SHP77 (cell line): ENCODE measurements around the gene LGALS8.
"Not testable (repeated sequence)": the region's sequence is repeated elsewhere in the genome, so short reads cannot be mapped to it uniquely, and the experiment has no call there.

Source experiments
- DNase-seq, 2 experiments: peaks; one replicate each; lab custom pipeline; 2025; lab: John Stamatoyannopoulos, UW

The LGALS8 gene

DNA sequence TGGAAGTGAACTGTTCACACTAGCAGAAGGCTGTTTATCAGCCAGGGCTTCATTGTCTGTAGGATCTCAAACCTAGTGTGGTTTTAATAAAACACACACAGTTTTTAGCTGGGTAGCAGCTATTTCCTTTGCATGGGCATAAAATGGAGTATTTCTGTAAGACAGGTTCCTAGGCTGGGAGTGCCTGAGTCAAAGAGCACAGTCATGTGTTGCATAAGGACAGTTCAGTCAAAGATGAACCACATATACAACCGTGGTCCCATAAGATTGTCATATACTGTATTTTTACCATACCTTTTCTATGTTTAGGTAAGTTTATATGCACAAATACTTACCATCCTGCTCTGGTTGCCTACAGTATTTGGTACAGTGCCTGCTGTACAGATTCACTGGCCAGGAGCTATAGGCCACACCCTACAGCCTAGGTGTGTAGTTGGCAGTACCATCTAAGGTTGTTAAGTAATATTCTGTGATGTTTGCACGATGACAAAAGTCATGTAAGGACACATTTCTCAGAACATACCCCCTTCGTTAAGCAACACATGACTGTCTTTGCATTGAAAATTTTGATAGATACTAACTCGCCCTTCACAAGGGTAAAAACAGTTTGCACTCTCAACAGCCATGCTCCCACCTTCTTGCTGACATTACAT lies 17.2 kb downstream of the LGALS8 start:
- DNase-seq: no peak

DNA sequence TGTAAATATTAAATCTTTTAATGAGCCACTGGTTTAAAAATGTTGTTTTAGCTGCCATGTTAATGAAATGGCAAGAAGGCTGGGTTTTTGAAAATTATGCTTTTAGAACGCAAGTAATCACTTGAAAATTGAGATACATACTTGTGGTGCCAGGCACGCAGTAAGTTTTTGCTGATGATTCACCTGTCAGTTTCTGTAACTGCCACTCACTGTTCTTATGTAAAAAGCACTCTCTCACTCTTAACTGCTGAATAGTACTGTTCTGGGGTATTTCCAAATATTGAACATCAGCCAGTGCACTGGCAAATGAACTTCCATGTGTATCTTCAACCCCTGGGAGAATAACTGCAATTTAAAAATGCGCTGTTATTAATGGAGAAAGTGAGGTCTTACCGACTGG lies 17.9 kb downstream of the LGALS8 start:
- no peak for DNase-seq

GRCh38 chr1:236543065-236543669 lies 19.4 kb downstream of the LGALS8 start:
- no peak for DNase-seq

- no peak for DNase-seq
Measured at GRCh38 chr1:236545621-236546169, 21.9 kb downstream of the LGALS8 start.

GRCh38 chr1:236548452-236548851 lies 24.7 kb downstream of the LGALS8 start:
- DNase-seq: no peak

DNA sequence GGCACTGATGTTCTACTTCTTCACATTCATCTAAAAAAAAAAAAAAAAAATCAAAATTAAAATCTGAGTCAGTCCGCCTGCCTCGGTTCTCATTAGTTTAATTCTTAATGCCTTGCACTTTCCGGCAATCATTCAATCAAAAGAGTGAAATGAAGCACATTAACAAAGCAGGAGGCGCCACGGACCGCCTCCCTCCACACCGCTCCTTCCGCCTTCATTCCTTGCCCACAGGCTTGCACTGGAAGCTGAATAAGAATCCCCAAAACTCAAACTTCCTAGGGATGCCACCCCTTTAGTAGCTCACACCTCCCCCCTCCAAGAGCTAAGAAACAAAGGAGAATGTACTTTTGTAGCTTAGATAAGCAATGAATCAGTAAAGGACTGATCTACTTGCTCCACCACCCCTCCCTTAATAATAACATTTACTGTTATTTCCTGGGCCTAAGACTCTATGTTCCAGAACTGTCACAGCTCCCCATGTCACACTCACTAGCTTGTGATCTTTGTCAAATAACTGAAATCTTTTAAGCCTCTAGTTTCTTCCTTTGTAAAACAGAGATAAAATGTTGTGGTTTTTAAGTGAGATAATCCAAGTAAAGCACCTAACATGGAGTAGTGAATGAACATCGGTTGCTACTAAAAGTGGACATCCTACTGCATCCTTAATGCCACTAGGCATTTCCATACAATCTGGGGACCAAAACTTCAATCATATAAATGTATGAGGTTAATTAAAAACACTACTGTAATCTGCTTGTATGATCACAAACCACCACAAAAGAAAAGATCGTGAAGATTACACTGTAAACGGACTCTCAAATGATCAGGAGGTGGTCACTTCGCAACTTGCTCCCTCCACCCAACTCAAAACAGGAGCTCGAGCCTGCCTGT lies 27.4 kb downstream of the LGALS8 start:
- DNase-seq: no peak

- DNase-seq: no peak
Measured at GRCh38 chr1:236552096-236552495, 28.3 kb downstream of the LGALS8 start.

GRCh38 chr1:236552901-236553300 lies 29.1 kb downstream of the LGALS8 start:
- DNase-seq: no peak

GRCh38 chr1:236553370-236553769 lies 29.6 kb downstream of the LGALS8 start:
- DNase-seq: no peak

DNA sequence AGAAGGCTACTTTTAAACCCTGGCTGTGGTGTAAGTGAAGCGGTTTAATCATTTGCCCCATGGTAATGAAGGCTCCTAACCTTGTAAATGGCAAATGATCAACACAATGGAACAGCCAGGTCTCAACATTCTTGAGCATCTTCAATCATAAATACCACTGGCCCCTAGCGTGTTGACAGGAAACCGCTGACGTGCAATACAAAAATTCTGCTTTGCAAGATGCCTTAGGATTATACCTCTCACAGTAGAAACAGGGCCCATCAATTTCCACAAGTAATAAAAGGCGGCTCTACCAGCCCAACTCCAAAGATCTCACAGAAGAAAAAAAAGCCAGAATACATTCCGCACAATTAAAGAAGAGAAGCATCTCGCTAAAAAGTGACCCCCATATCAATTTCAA lies 32.8 kb downstream of the LGALS8 start:
- DNase-seq: no peak

- no peak for DNase-seq
Measured at GRCh38 chr1:236558081-236558480, 34.3 kb downstream of the LGALS8 start.

DNA sequence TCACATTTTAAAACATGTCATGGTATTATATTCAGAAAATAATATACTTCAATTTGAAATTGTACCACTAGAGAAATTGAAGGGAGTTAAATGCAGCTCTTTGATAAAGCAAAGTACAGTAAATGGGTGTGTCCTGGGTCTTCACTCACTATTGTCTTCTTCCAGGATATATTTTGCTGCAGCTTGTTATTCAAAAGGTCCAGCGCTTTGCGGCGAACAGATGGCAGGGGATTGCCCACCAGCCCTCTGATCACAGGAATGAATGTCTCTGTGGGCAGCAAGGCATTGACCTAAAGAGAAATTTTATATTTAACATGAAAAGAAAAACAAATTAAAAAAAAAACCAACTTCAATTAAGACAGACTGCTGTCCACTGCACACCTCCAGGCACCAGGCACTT lies 35.1 kb downstream of the LGALS8 start:
- no peak for DNase-seq

DNA sequence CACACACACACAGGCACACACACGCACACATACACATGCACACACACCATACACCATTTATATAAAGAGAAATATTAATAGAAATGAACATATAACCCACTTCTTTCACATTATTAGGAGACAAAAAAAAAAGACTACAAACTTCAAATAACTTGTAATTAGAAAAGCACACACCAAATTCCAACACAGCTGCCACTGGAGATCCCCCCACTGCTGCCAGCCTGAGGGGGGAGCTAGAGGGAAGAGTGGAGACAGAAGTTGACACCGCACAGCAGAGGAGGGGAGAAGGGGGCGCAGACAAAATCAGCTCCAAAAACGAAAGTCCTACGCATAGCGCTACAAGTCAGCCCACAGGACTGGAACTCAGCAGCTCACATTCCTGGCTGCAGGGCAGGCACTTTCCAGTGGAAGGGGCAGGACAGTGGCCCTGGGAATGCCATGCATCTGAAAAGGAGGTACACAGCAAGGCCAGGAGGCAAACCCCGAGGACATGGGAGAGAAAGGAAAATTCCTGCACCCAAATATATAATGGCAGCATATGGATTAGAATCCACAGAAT lies 36.5 kb downstream of the LGALS8 start:
- DNase-seq: no peak

DNA sequence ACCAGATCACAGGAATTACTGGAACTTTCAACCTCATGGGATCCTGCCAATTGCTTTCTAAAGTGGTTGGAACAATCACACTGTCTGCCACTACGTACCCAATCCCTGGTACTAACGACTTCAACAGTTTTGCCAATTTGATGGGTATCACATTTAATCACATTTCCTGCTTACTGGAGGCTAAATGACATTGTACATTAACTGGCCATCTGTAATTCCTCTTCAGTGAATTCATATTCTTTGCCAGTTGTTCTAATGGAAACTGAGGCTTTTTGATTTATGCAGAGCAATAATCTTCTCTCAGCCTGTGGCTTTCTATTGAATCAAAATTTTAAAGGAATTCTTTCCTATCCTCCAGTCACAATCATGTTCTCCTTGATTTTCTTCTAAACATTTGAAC lies 38.2 kb downstream of the LGALS8 start:
- no peak for DNase-seq

- no peak for DNase-seq
Measured at GRCh38 chr1:236565530-236565929, 41.7 kb downstream of the LGALS8 start.

DNA sequence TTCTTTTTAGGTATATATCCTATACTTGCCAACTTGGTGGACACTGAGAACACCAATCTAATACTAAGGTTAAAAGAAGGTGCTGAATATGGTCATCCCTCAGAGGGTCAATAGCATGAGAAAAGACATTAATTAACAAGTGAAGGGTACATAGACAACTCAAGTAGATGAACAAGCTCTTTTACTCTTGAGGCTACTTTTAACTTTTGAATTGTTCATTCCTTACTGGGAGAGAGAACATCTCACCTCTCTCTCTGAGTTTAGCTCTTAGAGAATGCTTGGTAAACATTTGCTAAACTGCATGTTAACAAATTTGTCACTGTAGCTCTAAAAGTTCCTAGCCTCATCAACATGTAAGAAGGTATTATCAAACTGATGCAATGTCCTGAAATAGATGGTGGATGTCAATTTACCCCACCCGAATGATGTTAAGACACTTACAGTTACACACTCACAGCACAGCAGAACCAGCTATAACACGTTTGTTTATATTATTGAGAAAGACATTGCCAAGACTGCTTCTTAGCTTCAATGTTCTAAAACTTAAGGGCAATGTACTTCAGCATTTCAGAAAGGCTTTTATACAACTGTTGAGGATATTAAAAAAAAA lies 44.6 kb downstream of the LGALS8 start:
- no peak for DNase-seq

- DNase-seq: no peak
Measured at GRCh38 chr1:236575523-236575922, 51.7 kb downstream of the LGALS8 start.

DNA sequence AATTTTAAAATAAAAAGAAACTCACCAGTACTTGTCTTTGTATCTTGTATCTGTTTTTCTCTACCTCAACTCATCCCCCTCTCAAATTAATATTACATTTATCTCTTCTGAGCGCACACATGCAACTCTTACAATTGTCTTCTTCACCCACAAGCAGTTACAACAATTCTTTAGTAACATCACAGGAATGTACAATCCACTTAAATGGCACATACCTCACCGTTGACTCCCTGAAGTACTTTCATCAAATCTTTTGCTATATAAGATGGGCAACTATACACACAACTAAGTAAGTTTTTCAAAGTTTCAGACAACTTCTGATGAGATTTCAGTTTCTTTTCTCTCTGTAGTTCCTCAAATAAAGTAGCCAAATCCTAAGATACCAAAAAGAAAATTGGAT lies 52.2 kb downstream of the LGALS8 start:
- no peak for DNase-seq

DNA sequence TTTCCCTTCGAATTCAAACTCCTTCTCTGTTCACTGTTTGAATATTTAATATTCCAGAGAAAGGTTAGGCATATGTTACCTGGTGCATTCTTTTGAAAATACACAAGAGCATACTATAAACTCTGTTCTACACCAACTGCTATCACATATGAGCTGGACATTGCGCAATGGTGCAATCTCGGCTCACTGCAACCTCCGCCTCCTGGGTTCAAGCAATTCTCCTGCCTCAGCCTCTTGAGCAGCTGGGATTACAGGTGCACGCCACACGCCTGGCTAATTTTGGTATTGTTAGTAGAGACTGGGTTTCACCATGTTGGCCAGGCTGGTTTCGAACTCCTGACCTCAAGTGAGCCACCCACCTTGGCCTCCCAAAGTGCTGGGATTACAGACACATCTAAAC lies 53.3 kb downstream of the LGALS8 start:
- not testable (repeated sequence) for DNase-seq

DNA sequence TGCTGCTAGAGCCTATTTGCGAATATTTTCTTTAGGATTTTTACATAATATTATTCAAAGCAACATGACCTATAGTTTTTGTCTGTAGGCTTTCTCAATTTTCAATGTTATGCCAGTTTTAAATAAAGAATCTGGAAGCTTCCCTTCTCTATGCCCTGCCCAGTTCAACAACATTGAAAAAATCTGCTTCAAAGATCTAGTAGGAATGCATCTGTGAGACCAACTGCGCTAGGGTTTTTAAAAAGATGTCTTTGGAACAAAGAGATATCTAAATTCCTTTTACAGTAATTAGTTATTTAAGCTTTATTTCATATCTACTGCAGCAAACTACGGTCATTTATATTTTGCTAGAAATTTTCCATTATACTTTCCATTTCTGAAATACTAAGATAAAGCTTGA lies 54.9 kb downstream of the LGALS8 start:
- no peak for DNase-seq

- not testable (repeated sequence) for DNase-seq
Measured at GRCh38 chr1:236580404-236580803, 56.6 kb downstream of the LGALS8 start.

- no peak for DNase-seq
Measured at GRCh38 chr1:236581528-236581927, 57.7 kb downstream of the LGALS8 start.
